ENCODE results near the gene UBA1. TPM values are rescaled to one million over a fixed set of nuclear protein-coding genes. Genes with fewer than 3 reads are reported as not detected.

The UBA1 gene
- total RNA-seq, 2 donors from 2014 or later = 233 to 448 TPM

DNA sequence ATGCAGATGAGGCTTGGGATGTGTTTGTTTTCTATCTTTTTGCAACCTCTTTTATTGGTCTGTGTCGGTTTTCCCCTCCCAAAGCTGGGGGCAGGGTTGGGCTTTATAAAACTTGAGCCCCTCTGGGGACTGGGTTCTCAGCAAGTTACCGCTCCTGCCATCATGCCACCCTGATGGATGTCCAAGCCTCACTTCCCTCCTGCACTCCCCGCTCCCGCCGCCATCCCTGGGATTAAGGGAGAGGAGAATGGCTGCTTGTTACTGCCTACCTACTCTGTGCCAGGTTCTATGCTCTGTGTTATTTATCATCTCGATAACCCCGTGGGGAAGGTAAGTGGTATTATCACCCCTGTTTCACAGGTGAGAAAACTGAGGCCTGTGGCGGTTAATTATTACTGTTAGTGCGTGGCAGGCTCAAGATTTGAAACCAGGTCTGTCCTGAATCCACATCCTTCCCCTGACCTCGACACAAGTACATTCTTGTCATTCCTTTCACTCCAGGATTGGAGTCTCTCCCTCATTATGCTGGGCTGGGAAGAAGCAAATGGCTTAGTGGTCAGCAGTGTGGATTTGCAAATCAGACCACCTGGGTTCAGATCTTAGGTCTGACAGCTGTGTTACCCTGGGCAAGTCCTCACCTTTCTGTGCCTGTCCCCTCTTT lies 4.5 kb downstream of the UBA1 start:
- WGBS, 2 experiments (ENCODE audit: insufficient coverage in 1 of 2, insufficient read length in 1 of 2) = 64% methylated on average over 9 of the region's 10 CpGs; no CpG with 5 or more reads in 1 of the 2 experiments
- peaks cover 67% of the 10 kb centered on the region for H3K36me3 ChIP-seq (ENCODE audit: control insufficient read depth, insufficient read depth, low read length)
- H3K9me3 ChIP-seq (ENCODE audit: control insufficient read depth, low read length) = no peaks in the 10 kb centered on the region
- H3K9me3 Mint-ChIP-seq = no peaks in the 10 kb centered on the region
- H3K27me3 Mint-ChIP-seq (ENCODE audit: insufficient read depth) = peaks cover 2% of the 10 kb centered on the region
- H3K27ac Mint-ChIP-seq = peak overlapping the region; percentile 98
- no peaks in the 10 kb centered on the region for H3K27me3 ChIP-seq (ENCODE audit: control insufficient read depth, insufficient read depth, low read length, poor library complexity, severe bottlenecking)
- H3K4me3 Mint-ChIP-seq = peak overlapping the region; percentile 97
- peak; percentile 83 for DNase-seq
- H3K36me3 Mint-ChIP-seq (ENCODE audit: low read depth) = peaks cover 82% of the 10 kb centered on the region
- peak overlapping the region; percentile 96 for H3K4me3 ChIP-seq (ENCODE audit: low read length)
- peaks cover 54% of the 10 kb centered on the region for H3K4me1 Mint-ChIP-seq
- peaks cover 8% of the 10 kb centered on the region for H3K4me1 ChIP-seq (ENCODE audit: control insufficient read depth, insufficient read depth, low read length)
- no peak for TF ChIP-seq CTCF (conservative IDR thresholded peaks at IDR 0.05)
- peak overlapping the region; percentile 53 for H3K9ac ChIP-seq (ENCODE audit: extremely low read depth, low read length, poor library complexity, severe bottlenecking)
- H3K27ac ChIP-seq (ENCODE audit: low read depth, low read length) = no peak overlapping the region

- Histone ChIP-seq H3K9ac (ENCODE audit: extremely low read depth, low read length, poor library complexity, severe bottlenecking) (peak overlapping the region; percentile 41), H3K4me1 (ENCODE audit: control insufficient read depth, insufficient read depth, low read length) (peaks cover 8% of the 10 kb centered on the region), H3K27me3 (ENCODE audit: control insufficient read depth, insufficient read depth, low read length, poor library complexity, severe bottlenecking) (no peaks in the 10 kb centered on the region), H3K9me3 (ENCODE audit: control insufficient read depth, low read length) (no peaks in the 10 kb centered on the region), H3K4me3 (ENCODE audit: low read length) (no peak overlapping the region), H3K36me3 (ENCODE audit: control insufficient read depth, insufficient read depth, low read length) (peaks cover 68% of the 10 kb centered on the region), H3K27ac (ENCODE audit: low read depth, low read length) (no peak overlapping the region)
- no peak for DNase-seq
- 90% methylated on average over 14 of the region's 15 CpGs; no CpG with 5 or more reads in 1 of the 2 experiments for WGBS, 2 experiments (ENCODE audit: insufficient coverage in 1 of 2, insufficient read length in 1 of 2)
- H3K27me3 Mint-ChIP-seq (ENCODE audit: insufficient read depth) = no peaks in the 10 kb centered on the region
- H3K4me3 Mint-ChIP-seq = peak overlapping the region; percentile 97
- H3K27ac Mint-ChIP-seq = peak overlapping the region; percentile 98
- peaks cover 54% of the 10 kb centered on the region for H3K4me1 Mint-ChIP-seq
- H3K36me3 Mint-ChIP-seq (ENCODE audit: low read depth) = peaks cover 88% of the 10 kb centered on the region
- no peak for TF ChIP-seq CTCF (conservative IDR thresholded peaks at IDR 0.05)
- no peaks in the 10 kb centered on the region for H3K9me3 Mint-ChIP-seq
Observed at GRCh38 chrX:47198687-47199080, 5.1 kb downstream of the UBA1 start.

DNA sequence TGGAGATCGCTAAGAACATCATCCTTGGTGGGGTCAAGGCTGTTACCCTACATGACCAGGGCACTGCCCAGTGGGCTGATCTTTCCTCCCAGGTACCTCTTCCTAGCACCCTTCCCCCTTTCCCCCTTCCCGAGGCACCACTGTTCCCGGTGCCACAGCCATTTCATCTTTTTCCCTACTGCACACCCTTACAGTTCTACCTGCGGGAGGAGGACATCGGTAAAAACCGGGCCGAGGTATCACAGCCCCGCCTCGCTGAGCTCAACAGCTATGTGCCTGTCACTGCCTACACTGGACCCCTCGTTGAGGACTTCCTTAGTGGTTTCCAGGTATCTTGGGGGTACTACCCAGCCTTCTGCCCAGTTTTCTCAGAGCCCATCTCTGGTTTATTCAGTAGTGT lies 5.7 kb downstream of the UBA1 start:
- H3K4me1 ChIP-seq (ENCODE audit: control insufficient read depth, insufficient read depth, low read length) = peaks cover 8% of the 10 kb centered on the region
- Mint-ChIP-seq H3K27me3 (ENCODE audit: insufficient read depth) (no peaks in the 10 kb centered on the region), H3K27ac (peak overlapping the region; percentile 98), H3K9me3 (no peaks in the 10 kb centered on the region), H3K36me3 (ENCODE audit: low read depth) (peaks cover 94% of the 10 kb centered on the region), H3K4me1 (peaks cover 52% of the 10 kb centered on the region), H3K4me3 (no peak overlapping the region)
- peaks cover 74% of the 10 kb centered on the region for H3K36me3 ChIP-seq (ENCODE audit: control insufficient read depth, insufficient read depth, low read length)
- no peak for DNase-seq
- no peak overlapping the region for H3K4me3 ChIP-seq (ENCODE audit: low read length)
- no peak for TF ChIP-seq CTCF (conservative IDR thresholded peaks at IDR 0.05)
- no peaks in the 10 kb centered on the region for H3K27me3 ChIP-seq (ENCODE audit: control insufficient read depth, insufficient read depth, low read length, poor library complexity, severe bottlenecking)
- 98 to 100% methylated on average over 3 to 10 of the region's 10 CpGs for WGBS, 2 experiments (ENCODE audit: insufficient coverage in 1 of 2, insufficient read length in 1 of 2)
- H3K9me3 ChIP-seq (ENCODE audit: control insufficient read depth, low read length) = no peaks in the 10 kb centered on the region
- no peak overlapping the region for H3K27ac ChIP-seq (ENCODE audit: low read depth, low read length)
- no peak overlapping the region for H3K9ac ChIP-seq (ENCODE audit: extremely low read depth, low read length, poor library complexity, severe bottlenecking)
